Stimulated activated CD4-positive, alpha-beta T cell treated with anti-CD3 and anti-CD28 coated beads, Interleukin-4, amount 100 ng/mL, for 48 hours (primary cell): ENCODE data around the gene ANAPC2.

Source experiments
- DNase-seq, 2 donors: peaks; one replicate each; pipeline ENCODE4 v3.0.0-alpha.2; 2020; ENCODE audit warnings: low read depth in 2 of 2

ANAPC2 gene

DNA sequence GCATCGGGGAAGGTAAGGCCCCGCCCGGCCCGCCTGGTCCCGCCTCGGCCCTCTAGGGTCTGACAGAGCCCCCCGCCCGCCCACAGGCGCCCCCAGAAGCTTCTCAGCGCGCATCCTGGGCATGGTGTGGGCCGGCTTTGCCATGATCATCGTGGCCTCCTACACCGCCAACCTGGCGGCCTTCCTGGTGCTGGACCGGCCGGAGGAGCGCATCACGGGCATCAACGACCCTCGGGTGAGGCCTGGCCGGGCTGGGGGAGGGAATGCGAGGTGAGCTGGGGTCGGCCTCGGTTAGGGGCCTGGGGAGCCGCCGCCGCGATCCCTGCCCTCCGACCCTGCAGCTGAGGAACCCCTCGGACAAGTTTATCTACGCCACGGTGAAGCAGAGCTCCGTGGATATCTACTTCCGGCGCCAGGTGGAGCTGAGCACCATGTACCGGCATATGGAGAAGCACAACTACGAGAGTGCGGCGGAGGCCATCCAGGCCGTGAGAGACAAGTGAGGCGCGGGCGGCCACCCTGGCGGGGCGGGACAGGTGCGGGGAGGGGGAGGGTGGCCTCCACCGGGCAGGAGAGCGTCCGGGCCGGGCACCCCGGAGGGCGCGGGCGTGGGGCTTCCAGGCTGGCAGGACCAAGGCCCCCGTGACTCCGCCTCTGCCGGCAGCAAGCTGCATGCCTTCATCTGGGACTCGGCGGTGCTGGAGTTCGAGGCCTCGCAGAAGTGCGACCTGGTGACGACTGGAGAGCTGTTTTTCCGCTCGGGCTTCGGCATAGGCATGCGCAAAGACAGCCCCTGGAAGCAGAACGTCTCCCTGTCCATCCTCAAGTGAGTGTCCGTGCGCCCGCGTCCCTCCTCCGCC is 25.6 kb downstream of the ANAPC2 start:
- no peak for DNase-seq

- no peak for DNase-seq
These were observed 26.5 kb downstream of the ANAPC2 start for GRCh38 chr9:137161558-137162486.

DNA sequence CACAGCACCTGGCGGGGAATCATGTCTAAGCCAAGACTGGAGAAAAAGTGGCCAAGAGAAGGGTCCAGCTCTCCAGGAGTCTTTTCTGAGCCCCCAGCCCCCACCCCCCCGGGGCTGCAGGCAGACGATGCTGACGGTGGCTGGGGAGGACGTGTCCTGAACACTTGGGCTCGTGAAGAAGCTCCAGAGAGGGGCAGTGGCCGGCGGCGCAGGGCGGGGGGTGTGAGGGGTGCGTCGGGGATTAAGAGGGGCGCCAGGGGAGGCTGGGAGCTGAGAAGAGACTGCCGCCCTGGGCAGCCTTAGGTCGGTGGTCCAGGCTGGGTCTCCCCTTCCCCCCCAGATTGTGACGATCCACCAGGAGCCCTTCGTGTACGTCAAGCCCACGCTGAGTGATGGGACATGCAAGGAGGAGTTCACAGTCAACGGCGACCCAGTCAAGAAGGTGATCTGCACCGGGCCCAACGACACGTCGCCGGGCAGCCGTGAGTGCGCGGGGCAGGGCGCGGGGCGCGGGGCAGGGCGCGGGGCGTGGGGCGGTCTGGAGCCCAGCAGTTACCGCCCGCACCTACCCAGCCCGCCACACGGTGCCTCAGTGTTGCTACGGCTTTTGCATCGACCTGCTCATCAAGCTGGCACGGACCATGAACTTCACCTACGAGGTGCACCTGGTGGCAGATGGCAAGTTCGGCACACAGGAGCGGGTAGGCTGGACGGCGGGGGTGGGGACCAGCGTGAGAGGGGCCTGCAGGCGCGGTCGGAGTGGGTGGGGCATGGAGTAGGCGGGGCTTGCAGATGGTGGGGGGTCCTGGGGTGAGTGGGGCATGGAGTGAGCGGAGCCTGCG is 27.4 kb downstream of the ANAPC2 start:
- no peak for DNase-seq

GRCh38 chr9:137160054-137160425 is 28.3 kb downstream of the ANAPC2 start:
- no peak for DNase-seq

- no peak for DNase-seq
These were observed 29.0 kb downstream of the ANAPC2 start for GRCh38 chr9:137159105-137160053.

DNA sequence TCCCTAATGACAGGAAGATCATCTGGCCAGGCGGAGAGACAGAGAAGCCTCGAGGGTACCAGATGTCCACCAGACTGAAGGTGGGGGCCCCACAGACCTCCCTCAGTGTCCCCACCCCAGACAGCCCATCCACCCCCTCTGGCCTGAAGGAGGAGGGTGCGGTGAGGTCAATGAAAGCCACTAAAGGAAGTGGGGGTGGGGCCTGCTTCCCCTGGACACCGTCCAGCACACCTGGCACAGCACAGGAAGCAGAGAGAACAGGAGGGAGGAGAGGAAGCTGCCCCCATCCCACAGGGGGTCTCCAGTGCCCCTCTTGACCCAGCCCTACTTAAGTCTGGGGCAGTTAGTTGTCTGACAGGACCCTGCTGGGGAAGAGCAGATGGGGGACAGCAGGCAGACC is 29.7 kb downstream of the ANAPC2 start:
- no peak for DNase-seq

- no peak for DNase-seq
These were observed 30.5 kb downstream of the ANAPC2 start for GRCh38 chr9:137157618-137158415.

GRCh38 chr9:137156567-137157375 is 31.6 kb downstream of the ANAPC2 start:
- peak; percentile 43 to 70 for DNase-seq

GRCh38 chr9:137152844-137153405 is 35.4 kb downstream of the ANAPC2 start:
- DNase-seq: no peak

- peak; percentile 35 to 68 for DNase-seq
These were observed 37.5 kb downstream of the ANAPC2 start for GRCh38 chr9:137150617-137151457.

DNA sequence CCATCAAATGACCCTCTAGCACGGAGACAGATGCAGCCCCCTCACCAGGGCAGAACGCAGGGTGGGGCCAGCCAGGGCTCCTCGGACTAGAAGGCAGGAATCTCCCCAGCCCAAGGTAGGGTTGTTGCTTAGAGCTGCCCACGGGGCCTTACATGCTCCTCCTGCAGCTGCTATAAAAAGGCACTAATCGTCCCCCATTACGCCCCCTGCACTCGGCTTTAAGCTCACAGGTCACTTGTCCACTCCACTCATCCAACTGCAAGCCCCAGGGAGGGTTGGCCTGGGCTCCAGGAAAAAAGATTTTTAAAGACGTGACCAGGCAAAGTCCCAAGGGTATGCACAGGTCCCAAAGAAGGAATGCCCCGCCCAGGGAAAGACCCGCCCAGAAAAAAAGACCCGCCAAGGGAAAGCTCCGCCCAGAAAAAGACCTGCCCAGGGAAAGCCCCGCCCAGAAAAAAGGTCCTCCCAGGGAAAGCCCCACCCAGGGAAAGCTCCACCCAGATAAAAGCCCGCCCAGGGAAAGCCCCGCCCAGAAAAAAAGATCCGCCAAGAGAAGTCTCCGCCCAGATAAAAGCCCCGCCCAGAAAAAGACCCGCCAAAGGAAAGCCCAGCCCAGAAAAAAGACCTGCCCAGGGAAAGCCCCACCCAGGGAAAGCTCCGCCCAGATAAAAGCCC is 38.3 kb downstream of the ANAPC2 start:
- peak in 1 of 2 donors; percentile 55 for DNase-seq

GRCh38 chr9:137149363-137149762 is 39.0 kb downstream of the ANAPC2 start:
- no peak for DNase-seq

GRCh38 chr9:137148661-137149060 is 39.7 kb downstream of the ANAPC2 start:
- no peak for DNase-seq

- DNase-seq: no peak
These were observed 40.1 kb downstream of the ANAPC2 start for GRCh38 chr9:137148242-137148641.

DNA sequence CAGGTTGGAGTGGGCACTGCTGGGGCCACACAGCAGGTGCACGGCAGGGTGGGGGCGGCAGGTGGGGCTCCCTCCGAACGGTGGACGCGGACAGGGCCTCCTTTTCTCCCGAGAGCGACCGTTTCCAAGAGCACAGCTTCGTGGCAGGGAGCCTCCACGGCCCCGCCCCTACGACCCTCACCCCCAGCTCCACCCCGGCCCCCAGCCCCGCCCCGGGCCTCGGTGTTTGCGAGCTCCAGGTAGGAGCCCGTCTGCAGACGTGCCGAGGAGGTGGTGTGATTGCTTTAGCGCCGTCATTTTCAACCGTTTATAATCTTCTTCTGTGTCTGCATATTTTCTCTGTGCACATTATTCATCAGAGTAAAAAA is 40.6 kb downstream of the ANAPC2 start:
- DNase-seq: no peak

DNA sequence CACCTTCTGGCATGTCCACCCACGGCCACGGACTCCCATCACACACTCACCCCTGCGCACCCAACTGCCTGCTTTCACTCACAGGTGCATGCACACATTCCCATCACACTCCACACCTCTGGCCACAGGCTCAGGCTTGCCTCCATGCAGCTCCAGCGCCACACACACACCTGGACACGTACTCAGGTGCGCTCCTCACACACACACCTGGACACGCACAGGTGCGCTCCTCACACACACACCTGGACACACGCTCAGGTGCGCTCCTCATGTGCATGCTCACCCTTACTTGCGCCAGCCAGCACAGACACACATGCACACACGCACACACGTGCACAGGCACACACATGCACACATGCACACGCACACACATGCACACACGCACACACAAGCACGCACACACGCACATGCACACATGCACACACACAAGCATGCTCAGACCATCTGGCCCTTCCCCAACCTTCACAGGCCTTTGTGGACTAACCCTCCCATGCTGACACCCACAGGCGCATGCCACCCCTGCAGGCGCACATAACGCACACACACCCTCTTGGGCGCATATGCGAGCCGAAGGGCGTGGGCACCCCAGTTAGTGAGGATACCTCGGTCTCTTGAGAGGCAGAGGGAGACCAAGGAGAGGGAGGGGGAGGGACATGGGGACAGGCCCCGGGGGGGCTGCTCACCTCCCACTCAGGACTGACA is 41.1 kb downstream of the ANAPC2 start:
- no peak for DNase-seq

GRCh38 chr9:137146527-137146918 is 41.8 kb downstream of the ANAPC2 start:
- DNase-seq: no peak
